GM21390 (cell line): ENCODE results near the gene ZNF536.

Experiments
- ATAC-seq: cut with Tn5 transposase; IDR thresholded peaks from one replicate; pipeline ENCODE4 v1.9.1; 2021; ENCODE audit not compliant: unreplicated experiment

Gene ZNF536

GRCh38 chr19:30593975-30594745 lies 222.0 kb downstream of the ZNF536 start:
- no peak for ATAC-seq

- ATAC-seq = no peak
These were observed 224.1 kb downstream of the ZNF536 start for GRCh38 chr19:30596268-30596667.

GRCh38 chr19:30596813-30597399 lies 224.7 kb downstream of the ZNF536 start:
- ATAC-seq = no peak

- no peak for ATAC-seq
These were observed 226.5 kb downstream of the ZNF536 start for GRCh38 chr19:30598688-30599087.

- no peak for ATAC-seq
These were observed 230.6 kb downstream of the ZNF536 start for GRCh38 chr19:30602661-30603350.

GRCh38 chr19:30604657-30605056 lies 232.5 kb downstream of the ZNF536 start:
- ATAC-seq = no peak

- ATAC-seq = no peak
These were observed 233.1 kb downstream of the ZNF536 start for GRCh38 chr19:30605333-30605732.

GRCh38 chr19:30606114-30607050 lies 234.2 kb downstream of the ZNF536 start:
- no peak for ATAC-seq
